Measurements from ENCODE around the gene CMA1.
"Not testable (repeated sequence)": the region's sequence is repeated elsewhere in the genome, so short reads cannot be mapped to it uniquely, and the experiment has no call there.

Gene CMA1

DNA sequence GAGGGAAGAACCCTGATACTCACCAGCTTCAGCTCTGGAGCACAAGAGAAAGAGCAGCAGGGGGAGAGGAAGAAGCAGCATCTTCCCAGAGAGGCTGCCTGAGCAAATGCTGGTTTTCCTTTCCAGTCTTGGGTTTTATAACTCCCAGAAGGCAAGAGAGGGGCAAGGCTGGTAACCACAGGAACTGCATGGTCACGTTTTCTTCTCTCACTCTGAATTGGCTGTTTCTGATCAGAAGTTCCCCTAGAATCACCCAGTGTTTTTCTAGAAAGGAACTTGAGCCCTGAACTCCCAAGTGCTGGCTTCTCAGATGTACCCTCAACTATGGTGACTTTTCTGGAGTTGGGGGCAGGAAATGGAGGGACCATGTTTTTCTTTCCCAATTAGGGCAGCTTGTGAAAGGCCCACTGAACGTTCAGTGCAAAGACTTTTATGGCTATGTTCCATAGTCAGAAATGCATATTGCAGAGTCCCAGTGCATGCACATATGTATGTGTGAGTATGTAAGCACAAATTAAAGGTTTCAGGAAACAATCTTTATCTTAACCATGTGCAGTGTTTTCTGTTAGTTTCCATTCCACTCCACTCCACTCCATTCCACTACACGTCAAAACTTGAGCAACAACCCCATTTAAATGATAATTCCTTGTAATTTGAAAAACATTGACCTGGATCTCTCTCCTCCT is at the start of gene CMA1:
Gene CMA1 (minus strand): TSS at position 111 of the 686 bp plus-strand sequence. CDS start 30 bp downstream, at position 81.
- no peak for DNase-seq

DNA sequence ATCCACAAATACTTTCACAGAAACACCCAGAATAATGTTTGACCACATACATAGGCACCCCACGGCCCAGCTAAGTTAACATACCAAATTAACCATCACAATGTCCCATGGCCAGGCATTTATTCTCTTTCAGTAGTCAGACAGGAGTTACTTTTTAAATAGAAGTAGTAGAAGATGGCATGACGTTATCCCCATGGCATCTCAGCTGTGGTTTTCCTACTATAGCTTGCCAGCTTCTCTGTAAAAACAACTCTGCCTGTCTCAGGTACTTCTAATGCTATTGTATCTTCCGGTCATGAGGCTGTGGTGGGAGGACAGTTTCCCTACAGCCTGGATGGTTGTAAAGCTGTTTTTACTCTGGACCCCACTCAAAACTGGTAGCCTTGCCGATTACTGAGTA is 48.7 kb upstream of the CMA1 start:
- DNase-seq = no peak

- DNase-seq = not testable (repeated sequence)
These were observed 41.0 kb upstream of the CMA1 start for GRCh38 chr14:24549064-24549463.

DNA sequence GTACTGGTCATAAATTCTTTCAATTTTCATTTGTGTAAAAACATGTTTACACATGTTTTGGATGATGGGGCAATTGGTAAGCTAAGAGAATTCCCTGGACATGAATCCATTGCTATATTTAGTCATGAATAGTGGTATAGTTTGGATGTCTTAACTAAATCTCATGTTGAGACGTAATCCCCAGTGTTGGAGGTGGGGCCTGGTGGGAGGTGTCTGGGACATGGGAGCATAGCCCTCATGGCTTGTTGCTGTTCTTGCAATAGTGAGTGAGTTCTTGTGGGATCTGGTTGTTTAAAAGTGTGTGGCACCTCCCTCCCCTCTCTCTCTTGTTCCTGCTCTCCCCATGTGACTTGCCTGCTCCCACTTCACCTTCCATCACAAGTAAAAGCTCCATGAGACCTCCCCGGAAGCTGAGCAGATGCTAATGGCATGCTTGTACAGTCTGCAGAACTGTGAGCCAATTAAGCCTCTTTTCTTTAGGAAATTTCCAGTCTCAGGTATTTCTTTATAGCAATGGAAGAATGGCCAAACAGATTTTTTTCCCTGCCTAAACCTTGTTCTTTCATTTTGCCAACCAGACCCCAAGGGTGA is 34.4 kb upstream of the CMA1 start:
- no peak for DNase-seq

- DNase-seq = no peak
These were observed 27.7 kb upstream of the CMA1 start for GRCh38 chr14:24535737-24536136.

DNA sequence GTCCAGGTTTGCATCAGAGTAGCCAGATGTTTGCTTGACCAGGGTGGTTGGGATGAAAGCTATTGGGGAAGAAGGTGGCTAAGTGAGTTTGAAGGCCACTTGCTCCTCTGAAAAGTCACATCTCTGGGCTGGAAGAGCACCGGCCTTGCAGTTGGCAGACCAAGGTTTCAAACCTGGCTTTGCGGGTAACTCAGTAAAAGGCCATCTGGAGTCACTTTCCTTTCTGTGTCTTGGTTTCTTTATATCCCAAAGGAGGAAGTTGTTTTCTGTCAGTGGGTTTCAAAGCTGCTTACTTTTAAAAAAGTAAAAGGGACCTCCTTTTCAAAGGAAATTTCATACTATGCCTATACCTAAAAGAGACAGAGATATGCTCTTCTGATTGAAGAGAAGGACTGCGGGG is 26.2 kb upstream of the CMA1 start:
- no peak for DNase-seq

DNA sequence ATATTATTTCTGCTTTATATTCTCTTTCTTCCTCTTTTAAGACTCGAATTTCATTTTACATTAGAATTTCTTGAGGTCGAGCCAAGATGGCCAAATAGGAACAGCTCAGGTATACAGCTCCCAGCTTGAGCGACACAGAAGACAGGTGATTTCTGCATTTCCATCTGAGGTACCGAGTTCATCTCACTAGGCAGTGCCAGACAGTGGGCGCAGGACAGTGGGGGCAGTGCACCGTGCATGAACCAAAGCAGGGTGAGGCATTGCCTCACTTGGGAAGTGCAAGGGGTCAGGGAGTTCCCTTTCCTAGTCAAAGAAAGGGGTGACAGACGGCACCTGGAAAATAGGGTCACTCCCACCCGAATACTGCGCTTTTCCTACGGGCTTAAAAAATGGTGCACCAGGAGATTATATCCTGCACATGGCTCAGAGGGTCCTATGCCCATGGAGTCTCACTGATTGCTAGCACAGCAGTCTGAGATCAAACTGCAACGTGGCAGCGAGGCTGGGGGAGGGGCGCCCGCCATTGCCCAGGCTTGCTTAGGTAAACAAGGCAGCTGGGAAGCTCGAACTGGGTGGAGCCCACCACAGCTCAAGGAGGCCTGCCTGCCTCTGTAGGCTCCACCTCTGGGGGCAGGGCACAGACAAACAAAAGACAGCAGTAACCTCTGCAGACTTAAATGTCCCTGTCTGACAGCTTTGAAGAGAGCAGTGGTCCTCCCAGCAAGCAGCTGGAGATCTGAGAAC is 18.0 kb upstream of the CMA1 start:
- not testable (repeated sequence) for DNase-seq

DNA sequence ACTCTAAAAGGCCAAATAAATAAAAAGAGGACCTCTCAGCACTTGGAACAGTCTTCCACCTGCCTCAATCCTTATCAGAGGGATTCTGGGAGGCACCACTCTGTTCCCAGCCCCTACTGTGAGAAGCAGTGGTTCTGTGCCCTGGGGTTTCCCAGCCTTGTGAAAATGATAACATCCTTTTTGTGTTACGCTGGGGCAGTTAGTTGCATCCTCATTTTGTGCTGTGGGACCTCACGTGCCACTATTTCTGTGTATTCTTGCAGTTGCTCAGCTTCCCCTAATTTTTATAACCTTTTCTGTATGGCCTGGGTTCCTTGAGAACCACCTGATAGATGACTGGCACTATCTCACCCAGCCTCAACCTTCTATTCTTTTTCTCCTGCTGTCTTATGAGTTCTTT is 10.8 kb upstream of the CMA1 start:
- no peak for DNase-seq

GRCh38 chr14:24514209-24514608 is 6.1 kb upstream of the CMA1 start:
- DNase-seq = no peak

DNA sequence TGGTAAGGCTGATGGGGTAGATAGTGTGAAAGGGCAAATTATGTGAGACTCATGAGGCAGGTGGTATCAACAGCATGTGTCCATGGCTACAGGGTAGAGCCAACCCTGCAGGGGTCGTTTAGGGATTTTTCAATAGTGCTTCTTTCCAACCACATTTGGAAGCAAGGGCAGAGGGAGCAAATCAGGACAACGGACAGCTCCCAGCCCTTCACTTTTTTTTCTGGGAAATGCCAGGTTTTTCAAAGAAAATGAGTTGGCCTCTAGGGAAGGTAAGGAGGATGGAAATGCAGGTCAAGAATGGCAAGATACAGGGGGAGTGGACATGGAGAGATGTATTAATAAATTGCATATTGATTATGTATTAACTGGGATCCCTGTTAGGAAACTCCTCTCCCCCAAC is 4.9 kb upstream of the CMA1 start:
- no peak for DNase-seq

DNA sequence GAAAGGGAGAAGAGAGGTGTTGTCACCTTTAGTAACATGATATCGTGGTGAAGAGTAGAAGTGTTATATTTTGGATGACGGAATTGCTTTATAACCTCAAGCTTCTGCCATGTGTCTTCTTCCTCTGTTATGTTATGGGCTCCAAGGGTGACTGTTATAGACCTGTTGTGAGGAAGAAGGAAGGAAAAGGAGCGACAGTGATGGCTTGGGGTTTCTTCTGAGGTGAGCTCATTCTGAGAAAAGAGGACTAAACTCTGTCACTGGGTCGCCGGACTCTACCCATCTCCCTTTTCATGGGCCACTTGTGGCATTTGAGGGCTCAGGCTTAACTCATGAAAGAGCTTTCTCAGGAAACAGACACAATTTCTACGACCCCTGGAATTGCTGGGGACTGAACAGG is 1.6 kb downstream of the CMA1 start:
- DNase-seq = no peak

DNA sequence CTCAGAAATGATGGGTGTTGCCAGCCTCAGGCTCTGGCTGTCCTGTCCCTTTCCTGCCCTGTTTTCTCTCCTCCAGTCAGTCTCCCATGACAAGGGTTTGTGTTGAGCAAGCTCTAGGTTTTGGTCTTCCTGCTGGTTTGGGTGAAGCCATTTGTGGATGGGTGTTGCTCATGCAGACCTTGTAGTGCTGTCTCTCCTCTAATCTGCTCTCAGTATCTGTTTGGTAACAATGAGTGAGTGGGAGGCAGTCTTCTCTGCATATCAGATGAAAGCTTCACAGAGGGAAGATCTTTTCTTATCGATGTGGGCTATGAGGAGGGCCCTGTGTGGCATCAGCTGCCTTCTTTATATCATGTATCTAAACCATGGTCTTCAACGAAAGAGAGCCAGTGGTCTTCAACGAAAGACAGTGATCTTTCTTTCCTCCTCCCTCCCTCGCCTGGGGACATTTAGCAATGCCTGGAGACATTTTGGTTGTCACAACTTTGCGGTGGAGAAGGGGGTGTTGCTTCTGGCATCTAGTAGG is 3.6 kb downstream of the CMA1 start:
- DNase-seq = no peak

- DNase-seq = not testable (repeated sequence)
These were observed 16.3 kb downstream of the CMA1 start for GRCh38 chr14:24491586-24492408.

DNA sequence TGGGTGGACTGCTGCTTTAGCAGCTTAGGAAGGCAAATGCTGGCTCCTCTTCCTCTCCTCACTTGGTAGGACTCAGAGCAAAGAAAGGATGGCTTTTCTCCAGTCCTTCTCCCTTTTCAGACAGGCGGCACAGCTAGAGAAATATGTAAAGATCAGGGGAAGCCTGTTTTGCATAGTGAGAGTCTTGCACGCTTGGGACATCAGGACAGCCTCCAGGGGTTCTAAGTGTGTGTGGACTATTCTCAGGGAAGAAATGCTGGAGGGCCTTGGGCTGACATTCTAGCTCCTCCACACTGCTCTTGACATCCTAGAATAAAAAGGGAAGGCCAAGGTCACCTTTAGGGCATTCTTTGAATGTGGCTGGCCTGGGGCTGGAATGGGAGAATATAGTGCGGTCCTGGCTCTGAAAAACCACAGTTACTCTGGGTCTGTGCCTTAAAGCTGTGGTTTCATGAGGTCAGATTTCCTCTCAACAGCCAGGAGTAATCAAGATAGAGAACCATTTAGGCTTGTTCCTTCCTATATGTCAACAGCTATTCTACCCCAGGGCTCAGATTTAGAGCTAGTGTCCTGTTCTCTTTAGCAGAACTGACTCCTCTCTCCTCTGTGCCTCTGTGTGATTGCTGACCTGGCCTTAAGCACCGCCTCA is 24.3 kb downstream of the CMA1 start:
- DNase-seq = peak; percentile 5

DNA sequence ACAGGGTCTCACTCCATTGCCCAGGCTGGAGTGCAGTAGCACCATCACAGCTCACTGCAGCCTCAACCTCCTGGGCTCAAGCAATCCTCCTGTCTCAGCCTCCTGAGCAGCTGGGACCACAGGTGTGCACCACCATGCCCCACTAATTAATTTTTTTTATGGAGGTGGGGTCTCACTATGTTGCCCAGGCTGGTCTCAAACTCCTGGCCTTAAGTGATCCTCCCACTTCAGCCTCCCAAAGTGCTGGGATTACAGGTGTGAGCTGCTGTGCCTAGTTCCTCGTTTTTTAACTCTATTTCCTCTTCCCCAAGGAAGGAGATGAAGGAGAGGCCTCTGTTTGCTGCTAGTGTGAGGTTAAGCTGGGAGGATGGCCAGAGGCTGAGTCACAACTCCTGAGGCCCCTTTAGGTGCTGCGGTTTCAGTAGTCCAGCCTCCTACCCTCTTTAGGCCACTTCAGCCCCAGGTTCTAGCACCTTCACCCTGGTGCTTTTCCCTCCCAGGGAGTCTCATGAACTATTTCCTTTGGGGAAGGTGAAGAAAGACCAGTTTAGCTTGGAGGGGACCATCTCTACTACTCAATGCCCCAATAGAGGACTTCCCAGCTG is 25.3 kb downstream of the CMA1 start:
- DNase-seq = not testable (repeated sequence)

- peak; percentile 2 for DNase-seq
These were observed 26.3 kb downstream of the CMA1 start for GRCh38 chr14:24481622-24482324.

- not testable (repeated sequence) for DNase-seq
These were observed 28.1 kb downstream of the CMA1 start for GRCh38 chr14:24479999-24480398.

GRCh38 chr14:24475261-24475660 is 32.8 kb downstream of the CMA1 start:
- no peak for DNase-seq

DNA sequence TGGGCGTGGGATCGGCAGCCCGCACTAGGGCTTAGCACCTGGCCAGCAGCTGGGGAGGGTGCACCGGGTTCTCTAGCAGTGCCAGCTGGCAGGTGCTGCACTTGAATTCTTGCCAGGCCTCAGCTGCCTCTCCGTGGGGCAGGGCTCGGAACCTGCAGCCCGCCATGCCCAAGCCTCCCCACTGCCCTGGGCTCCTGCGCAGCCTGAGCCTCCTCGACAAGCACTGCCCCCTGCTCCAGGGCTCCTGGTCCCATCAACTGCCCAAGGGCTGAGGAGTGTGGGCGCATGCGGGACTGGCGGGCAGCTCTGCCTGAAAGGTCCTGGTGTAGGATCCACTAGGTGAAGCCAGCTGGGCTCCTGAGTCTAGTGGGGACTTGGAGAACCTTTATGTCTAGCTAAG is 34.9 kb downstream of the CMA1 start:
- DNase-seq = no peak

DNA sequence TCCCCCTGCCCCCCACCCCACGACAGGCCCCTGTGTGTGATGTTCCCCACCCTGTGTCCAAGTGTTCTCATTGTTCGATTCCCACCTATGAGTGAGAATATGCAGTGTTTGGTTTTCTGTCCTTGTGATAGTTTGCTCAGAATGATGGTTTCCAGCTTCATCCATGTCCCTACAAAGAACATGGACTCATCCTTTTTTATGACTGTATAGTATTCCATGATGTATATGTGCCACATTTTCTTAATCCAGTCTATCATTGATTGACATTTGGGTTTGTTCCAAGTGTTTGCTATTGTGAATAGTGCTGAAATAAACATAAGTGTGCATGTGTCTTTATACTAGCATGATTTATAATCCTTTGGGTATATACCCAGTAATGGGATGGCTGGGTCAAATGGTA is 37.6 kb downstream of the CMA1 start:
- not testable (repeated sequence) for DNase-seq

DNA sequence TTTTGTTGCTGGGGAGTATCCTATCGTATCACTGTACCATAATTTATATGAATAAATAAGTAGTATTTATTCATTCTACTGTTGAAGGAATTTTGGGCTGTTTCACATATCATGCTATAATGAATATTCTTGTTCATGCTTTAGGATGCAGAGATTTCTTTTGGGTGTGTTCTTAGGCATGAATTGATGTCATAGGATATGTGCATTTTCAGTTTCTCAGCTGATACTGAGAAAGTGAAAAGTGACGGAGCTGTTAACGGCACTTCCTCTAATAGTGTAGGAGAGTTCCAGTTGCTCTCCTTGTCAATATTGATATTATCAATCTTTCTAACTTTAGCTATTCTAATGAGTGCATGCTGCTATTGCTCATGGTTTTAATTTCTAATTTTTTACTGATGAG is 42.3 kb downstream of the CMA1 start:
- no peak for DNase-seq
